KBM-7 (cell line): ENCODE results near the gene NIBAN1.
"Not testable (repeated sequence)": the region's sequence is repeated elsewhere in the genome, so short reads cannot be mapped to it uniquely, and the experiment has no call there.

Source experiments
- DNase-seq: peaks from one replicate; pipeline ENCODE4 v3.0.0-alpha.2; 2015
- in situ Hi-C: fragments of 300-500 bp; cut with MboI; formaldehyde crosslinking; loops from 2 replicates; pipeline ENCODE4 v1.14.3; 2020; ENCODE audit warnings: low sequenced_read_pairs, low pct_unique_long_range_greater_than_20kb, mixed read lengths

Gene NIBAN1

GRCh38 chr1:184975208-184975870, 1.0 kb upstream of the NIBAN1 start:
- DNase-seq: no peak
- in situ Hi-C loops: loop anchor here (25.0 kb wide), 2 partner anchors 187 to 188 kb away; partner anchors contain the start of genes SWT1 and TRMT1L

GRCh38 chr1:184974837-184975115, 468 bp upstream of the NIBAN1 start:
- no peak for DNase-seq
- in situ Hi-C loops: loop anchor here (25.0 kb wide), 2 partner anchors 187 to 188 kb away; partner anchors contain the start of genes SWT1 and TRMT1L

- peak; percentile 64 for DNase-seq
- in situ Hi-C loops: no loop called here
Measured at GRCh38 chr1:184973272-184974055, 844 bp downstream of the NIBAN1 start.

GRCh38 chr1:184972315-184973055, 1.8 kb downstream of the NIBAN1 start:
- no peak for DNase-seq
- in situ Hi-C loops: no loop called here

- in situ Hi-C loops: no loop called here
- DNase-seq: no peak
Measured at GRCh38 chr1:184971522-184972265, 2.6 kb downstream of the NIBAN1 start.

- in situ Hi-C loops: no loop called here
- no peak for DNase-seq
Measured at GRCh38 chr1:184970691-184971161, 3.6 kb downstream of the NIBAN1 start.

- in situ Hi-C loops: no loop called here
- no peak for DNase-seq
Measured at GRCh38 chr1:184966989-184967388, 7.3 kb downstream of the NIBAN1 start.

GRCh38 chr1:184965944-184966860, 8.1 kb downstream of the NIBAN1 start:
- in situ Hi-C loops: no loop called here
- no peak for DNase-seq

GRCh38 chr1:184965439-184965838, 8.9 kb downstream of the NIBAN1 start:
- no peak for DNase-seq
- in situ Hi-C loops: no loop called here

GRCh38 chr1:184959626-184960025, 14.7 kb downstream of the NIBAN1 start:
- DNase-seq: no peak
- in situ Hi-C loops: no loop called here

- no peak for DNase-seq
- in situ Hi-C loops: no loop called here
Measured at GRCh38 chr1:184958554-184959353, 15.6 kb downstream of the NIBAN1 start.

GRCh38 chr1:184957901-184958300, 16.4 kb downstream of the NIBAN1 start:
- in situ Hi-C loops, DNase-seq: not testable (repeated sequence)

GRCh38 chr1:184956999-184957700, 17.2 kb downstream of the NIBAN1 start:
- in situ Hi-C loops: no loop called here
- DNase-seq: no peak

GRCh38 chr1:184954232-184954995, 19.9 kb downstream of the NIBAN1 start:
- no peak for DNase-seq
- in situ Hi-C loops: no loop called here

GRCh38 chr1:184953600-184954219, 20.6 kb downstream of the NIBAN1 start:
- in situ Hi-C loops: no loop called here
- DNase-seq: no peak

GRCh38 chr1:184952428-184952827, 21.9 kb downstream of the NIBAN1 start:
- in situ Hi-C loops: no loop called here
- no peak for DNase-seq
